IMR-90 (cell line): ENCODE data around the gene LPCAT2. TPM values are rescaled to one million over a fixed set of nuclear protein-coding genes. Genes with fewer than 3 reads are reported as not detected.
"Not testable (repeated sequence)": the region's sequence is repeated elsewhere in the genome, so short reads cannot be mapped to it uniquely, and the experiment has no call there.

ENCODE experiments used
- ATAC-seq: fragments of 200-7000 bp; cut with Tn5 transposase; 2 replicates; pipeline ENCODE4 v1.9.1; 2020; ENCODE audit warnings: low read depth, mild to moderate bottlenecking, moderate library complexity
- BruUV-seq: library from RNA; stranded (reverse); fragments of 400-500 nt; replicated peaks from 2 replicates; lab custom pipeline; 2021; lab: Mats Ljungman, UMichigan
- CTCF ChIA-PET: fragments of 300-600 bp; formaldehyde crosslinking; extraction: SDS; loops from one replicate; lab custom pipeline; 2021; ENCODE audit warnings: antibody characterized with exemption; lab: Yijun Ruan, JAX
- POLR2A ChIA-PET: fragments of 300-600 bp; sonication (Branson Sonifier 250); formaldehyde crosslinking; loops from one replicate; lab custom pipeline; 2022; ENCODE audit warnings: antibody characterized with exemption; ENCODE audit not compliant: unreplicated experiment; lab: Charles Lee
- DNase-seq: peaks from one replicate; pipeline ENCODE4 v3.0.0; 2013
- H2AFZ ChIP-seq: replicated peaks from 2 replicates; pipeline ENCODE3; 2013; ENCODE audit warnings: low read length, mild to moderate bottlenecking; ENCODE audit not compliant: poor library complexity
- H2AK5ac ChIP-seq: 2 replicates; pipeline ENCODE4 v1.6.1; 2013; ENCODE audit warnings: low read depth, low read length, inconsistent platforms
- H2AK9ac ChIP-seq: replicated peaks from 2 replicates; pipeline ENCODE3; 2013; ENCODE audit warnings: mild to moderate bottlenecking, low read depth, low read length, moderate library complexity; ENCODE audit not compliant: poor library complexity
- H2BK120ac ChIP-seq: 2 replicates; pipeline ENCODE4 v1.6.1; 2013; ENCODE audit warnings: low read depth, low read length, inconsistent platforms
- H2BK15ac ChIP-seq: 3 replicates; pipeline ENCODE4 v1.6.1; 2013; ENCODE audit warnings: low read depth, low read length, inconsistent platforms
- H2BK20ac ChIP-seq: 2 replicates; pipeline ENCODE4 v1.6.1; 2013; ENCODE audit warnings: low read depth, mild to moderate bottlenecking, inconsistent platforms, low read length, moderate library complexity
- H2BK5ac ChIP-seq: 2 replicates; pipeline ENCODE4 v1.6.1; 2013; ENCODE audit warnings: mild to moderate bottlenecking, low read depth, low read length, inconsistent platforms; ENCODE audit not compliant: poor library complexity, severe bottlenecking
- H3K14ac ChIP-seq: replicated peaks from 2 replicates; pipeline ENCODE4 v1.6.1; 2013; ENCODE audit warnings: low read depth, low read length, inconsistent platforms
- H3K18ac ChIP-seq: 2 replicates; pipeline ENCODE4 v1.6.1; 2013; ENCODE audit warnings: low read depth, low read length, control low read depth
- H3K23ac ChIP-seq: 2 replicates; pipeline ENCODE4 v1.6.1; 2013; ENCODE audit warnings: low read depth, low read length, inconsistent platforms
- H3K27ac ChIP-seq: 2 replicates; pipeline ENCODE4 v1.5.1; 2013; ENCODE audit warnings: mild to moderate bottlenecking, control low read depth, low read length; ENCODE audit not compliant: insufficient read depth
- H3K27me3 ChIP-seq: 2 replicates; pipeline ENCODE4 v1.6.1; 2013; ENCODE audit warnings: low read length; ENCODE audit not compliant: control insufficient read depth, insufficient read depth
- H3K36me3 ChIP-seq: 2 replicates; pipeline ENCODE4 v1.6.1; 2013; ENCODE audit warnings: low read length, mixed read lengths; ENCODE audit not compliant: control insufficient read depth, insufficient read depth
- H3K4ac ChIP-seq: 2 replicates; pipeline ENCODE4 v1.6.1; 2013; ENCODE audit warnings: low read depth, low read length, inconsistent platforms
- H3K4me1 ChIP-seq: 2 replicates; pipeline ENCODE4 v1.6.1; 2013; ENCODE audit warnings: low read length, mixed read lengths; ENCODE audit not compliant: control insufficient read depth, insufficient read depth
- H3K4me2 ChIP-seq: 2 replicates; pipeline ENCODE4 v1.6.1; 2013; ENCODE audit warnings: low read depth, mild to moderate bottlenecking, control low read depth, low read length, moderate library complexity
- H3K4me3 ChIP-seq: 2 replicates; pipeline ENCODE4 v1.5.1; 2013; ENCODE audit warnings: low read depth, mild to moderate bottlenecking, control low read depth, low read length, moderate library complexity; ENCODE audit not compliant: insufficient read depth
- H3K56ac ChIP-seq: 2 replicates; pipeline ENCODE4 v1.6.1; 2013; ENCODE audit warnings: low read length, inconsistent platforms; ENCODE audit not compliant: insufficient read depth; ENCODE audit errors: extremely low read depth
- H3K79me1 ChIP-seq, 2 experiments: 2 replicates each; pipeline ENCODE4 v1.6.1; 2013; ENCODE audit warnings: low read length in 2 of 2, inconsistent platforms in 1 of 2, low read depth in 1 of 2
- H3K9ac ChIP-seq: 2 replicates; pipeline ENCODE4 v1.6.1; 2013; ENCODE audit warnings: low read depth, low read length, control low read depth
- H3K9me1 ChIP-seq: 2 replicates; pipeline ENCODE4 v1.6.1; 2013; ENCODE audit warnings: low read length, inconsistent platforms; ENCODE audit not compliant: insufficient read depth
- H3K9me3 ChIP-seq: 2 replicates; pipeline ENCODE4 v1.6.1; 2013; ENCODE audit warnings: low read length; ENCODE audit not compliant: control insufficient read depth, insufficient read depth
- H4K20me1 ChIP-seq: 2 replicates; pipeline ENCODE4 v1.6.1; 2013; ENCODE audit warnings: low read length, inconsistent platforms; ENCODE audit not compliant: insufficient read depth
- H4K5ac ChIP-seq: 2 replicates; pipeline ENCODE4 v1.6.1; 2013; ENCODE audit warnings: mild to moderate bottlenecking, low read depth, low read length, control low read depth
- H4K8ac ChIP-seq, 2 experiments: 2 replicates each; pipeline ENCODE4 v1.6.1; 2013; ENCODE audit warnings: low read depth in 2 of 2, low read length in 2 of 2, control low read depth in 1 of 2, inconsistent platforms in 1 of 2
- H4K91ac ChIP-seq: 2 replicates; pipeline ENCODE4 v1.6.1; 2013; ENCODE audit warnings: low read depth, low read length, inconsistent platforms; ENCODE audit not compliant: insufficient read depth
- WGBS, 2 experiments: methylation state at CpG; one replicate each; pipeline versions ENCODE4 v1.1.5 to v1.1.7; 2013; ENCODE audit warnings: missing lambda C conversion rate in 2 of 2; ENCODE audit not compliant: insufficient read length in 1 of 2; ENCODE audit errors: extremely low coverage in 2 of 2; 5-methylcytosine and 5-hydroxymethylcytosine counted together
- dilution Hi-C: fragments of 300-500 bp; cut with HindIII; formaldehyde crosslinking; loops from one replicate; pipeline ENCODE4 v1.14.3; 2018; ENCODE audit warnings: low sequenced_read_pairs; ENCODE audit not compliant: unreplicated experiment
- in situ Hi-C: fragments of 300-500 bp; cut with MboI; formaldehyde crosslinking; loops from 3 replicates; pipeline ENCODE4 v1.14.3; 2019; ENCODE audit warnings: low sequenced_read_pairs, inconsistent platforms, mixed read lengths
- intact Hi-C: fragments of 100-400 bp; cut with micrococcal nuclease; formaldehyde crosslinking; loops from 2 replicates; pipeline ENCODE4 v1.10.0; 2022
- polyA plus RNA-seq, 3 experiments: library from polyadenylated mRNA; depleted of rRNA; stranded (reverse); fragments of >200 nt; gene quantifications; 2 replicates each; pipeline ENCODE4 v1.2.3, GENCODE V29; 2012; ENCODE audit warnings: low replicate concordance in 1 of 3
- total RNA-seq: library from RNA; depleted of rRNA; stranded (reverse); fragments of >200 nt; gene quantifications from 2 replicates; pipeline ENCODE4 v1.2.3, GENCODE V29; 2012

LPCAT2 gene
- total and polyA plus RNA-seq, 2 of the 4 experiments (the other 2 are of a cell fraction): 8.6 to 8.7 TPM

DNA sequence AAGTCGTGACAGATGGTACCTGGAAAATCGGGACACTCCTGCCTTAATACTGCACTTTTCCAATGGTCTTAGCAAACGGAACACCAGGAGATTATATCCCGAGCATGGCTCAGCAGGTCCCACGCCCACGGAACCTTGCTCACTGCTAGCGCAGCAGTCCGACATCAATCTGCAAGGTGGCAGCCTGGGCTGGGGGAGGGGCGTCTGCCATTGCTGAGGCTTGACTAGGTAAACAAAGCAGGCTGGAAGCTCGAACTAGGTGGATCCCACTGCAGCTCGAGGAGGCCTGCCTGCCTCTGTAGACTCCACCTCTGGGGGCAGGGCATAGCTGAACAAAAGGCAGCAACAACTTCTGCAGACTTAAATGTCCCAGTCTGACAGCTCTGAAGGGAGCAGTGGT, 106.8 kb downstream of the LPCAT2 start:
- BruUV-seq, H4K5ac ChIP-seq, H3K4ac ChIP-seq, intact Hi-C loops, H4K20me1 ChIP-seq, H3K23ac ChIP-seq, H3K4me3 ChIP-seq, dilution Hi-C loops, H3K9me1 ChIP-seq, H3K18ac ChIP-seq, H3K27me3 ChIP-seq, POLR2A ChIA-PET, H2BK5ac ChIP-seq, DNase-seq, H2AK5ac ChIP-seq, H3K79me1 ChIP-seq, CTCF ChIA-PET, H3K56ac ChIP-seq, H3K36me3 ChIP-seq, ATAC-seq, in situ Hi-C loops, H2AK9ac ChIP-seq, H3K14ac ChIP-seq, H3K4me1 ChIP-seq, H3K4me2 ChIP-seq, H2BK120ac ChIP-seq, H3K27ac ChIP-seq, H4K91ac ChIP-seq, H3K9ac ChIP-seq, H2AFZ ChIP-seq, H2BK20ac ChIP-seq, H2BK15ac ChIP-seq, H4K8ac ChIP-seq, H3K9me3 ChIP-seq: not testable (repeated sequence)
- 59% methylated on average over 7 of the region's 11 CpGs; no CpG with 5 or more reads in 1 of the 2 experiments for WGBS, 2 experiments
